NCI-H146 treated with DMSO at 0.1 percent for 48 hours (cell line): ENCODE results near the gene RNF181.
"Not testable (repeated sequence)": the region's sequence is repeated elsewhere in the genome, so short reads cannot be mapped to it uniquely, and the experiment has no call there.

Experiments used
- DNase-seq: peaks from one replicate; lab custom pipeline; 2025; ENCODE audit not compliant: unreplicated experiment; lab: John Stamatoyannopoulos, UW

RNF181 gene, protein sequence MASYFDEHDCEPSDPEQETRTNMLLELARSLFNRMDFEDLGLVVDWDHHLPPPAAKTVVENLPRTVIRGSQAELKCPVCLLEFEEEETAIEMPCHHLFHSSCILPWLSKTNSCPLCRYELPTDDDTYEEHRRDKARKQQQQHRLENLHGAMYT

GRCh38 chr2:85595301-85596025, at the start of gene RNF181:
Gene RNF181, plus strand, starts transcription at chr2:85595745. Its CDS starts 19 bp downstream, at chr2:85595764.
- DNase-seq: peak; percentile 98

DNA sequence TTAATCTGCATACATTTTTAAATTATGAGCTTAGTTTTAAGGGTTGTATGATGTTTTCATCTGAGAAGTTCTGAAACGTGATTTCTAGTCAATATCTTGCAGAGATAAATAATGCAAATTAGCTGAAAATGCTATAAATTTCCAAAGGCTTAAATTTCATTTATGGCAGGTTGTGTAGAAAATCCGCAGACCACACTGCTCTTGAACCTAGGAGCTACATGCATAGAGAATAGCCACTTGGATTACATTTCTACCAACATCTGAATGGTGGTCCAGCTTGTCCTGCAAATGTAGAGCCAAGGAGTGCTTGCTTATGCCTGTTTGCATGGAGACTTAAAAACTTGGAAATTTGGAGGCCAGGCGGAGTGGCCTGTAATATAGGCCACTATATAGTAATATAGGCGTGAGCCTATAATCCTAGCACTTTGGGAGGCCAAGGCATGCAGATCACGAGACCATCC, 49.7 kb upstream of the RNF181 start:
- no peak for DNase-seq

DNA sequence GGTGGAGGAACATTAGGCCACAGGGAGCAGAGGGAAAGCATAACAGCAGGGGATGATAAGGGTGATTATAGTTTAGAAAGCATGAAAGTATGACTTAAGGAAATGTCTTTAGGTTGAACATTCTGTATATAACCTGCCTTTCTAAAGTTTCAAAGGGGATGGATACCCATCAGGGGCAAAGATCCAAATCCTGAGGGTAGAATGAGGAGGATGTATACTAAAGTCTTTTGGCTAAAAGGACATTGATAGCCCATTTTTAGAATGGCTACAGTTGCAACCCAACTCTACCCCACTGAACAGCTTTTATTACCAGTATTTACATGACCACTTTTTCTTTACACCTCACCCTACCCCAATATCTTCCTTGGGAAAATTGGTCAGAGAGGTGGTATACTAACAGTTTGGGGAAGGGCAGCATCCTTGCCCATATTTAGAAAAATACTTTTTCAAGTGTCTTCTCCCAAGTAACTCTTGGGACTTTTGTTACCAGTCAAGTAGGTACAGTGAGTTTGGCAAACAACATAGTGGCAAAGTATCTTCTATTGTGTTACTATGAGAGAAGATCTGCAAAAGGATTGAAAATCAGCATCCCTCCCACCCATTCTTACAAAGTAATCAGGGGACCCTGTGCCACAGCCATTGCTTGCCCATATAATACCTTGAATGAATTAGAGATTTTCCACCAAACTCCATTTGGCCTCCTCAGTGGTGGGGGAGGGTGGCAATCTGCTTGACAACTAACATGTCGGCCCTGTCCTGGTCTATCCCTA, 48.3 kb upstream of the RNF181 start:
- no peak for DNase-seq

DNA sequence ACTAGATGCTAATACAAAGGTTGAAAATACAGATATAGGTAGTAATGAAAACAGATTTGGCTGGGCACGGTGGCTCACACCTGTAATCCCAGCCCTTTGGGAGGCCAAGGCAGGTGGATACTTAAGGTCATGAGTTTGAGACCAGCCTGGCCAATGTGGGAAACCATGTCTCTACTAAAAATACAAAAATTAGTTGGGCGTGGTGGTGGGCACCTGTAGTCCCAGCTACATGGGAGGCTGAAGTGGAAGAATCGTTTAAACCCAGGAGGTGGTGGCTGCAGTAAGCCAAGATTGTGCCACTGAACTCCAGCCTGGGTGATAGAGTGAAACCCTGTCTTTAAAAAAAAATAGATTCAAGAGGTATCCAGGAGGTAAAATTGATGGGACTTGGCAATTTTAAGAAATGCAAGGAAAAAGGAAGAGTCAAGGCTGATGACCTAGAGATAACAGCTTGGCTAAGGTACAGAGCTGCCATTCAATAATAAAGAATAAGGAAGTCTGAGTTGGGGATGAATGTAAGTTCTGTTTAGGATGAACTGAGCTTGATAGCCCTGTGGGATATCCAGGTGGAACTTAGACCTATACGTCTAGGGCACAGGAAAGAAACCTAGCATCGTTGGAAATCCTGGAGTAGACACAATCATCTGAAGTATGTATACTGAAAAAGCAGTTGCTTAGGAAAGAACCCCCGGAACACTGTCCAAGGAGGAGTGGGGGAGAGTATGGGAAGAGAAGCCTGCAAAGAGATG, 47.5 kb upstream of the RNF181 start:
- no peak for DNase-seq

GRCh38 chr2:85548608-85548900, 47.0 kb upstream of the RNF181 start:
- DNase-seq: no peak

DNA sequence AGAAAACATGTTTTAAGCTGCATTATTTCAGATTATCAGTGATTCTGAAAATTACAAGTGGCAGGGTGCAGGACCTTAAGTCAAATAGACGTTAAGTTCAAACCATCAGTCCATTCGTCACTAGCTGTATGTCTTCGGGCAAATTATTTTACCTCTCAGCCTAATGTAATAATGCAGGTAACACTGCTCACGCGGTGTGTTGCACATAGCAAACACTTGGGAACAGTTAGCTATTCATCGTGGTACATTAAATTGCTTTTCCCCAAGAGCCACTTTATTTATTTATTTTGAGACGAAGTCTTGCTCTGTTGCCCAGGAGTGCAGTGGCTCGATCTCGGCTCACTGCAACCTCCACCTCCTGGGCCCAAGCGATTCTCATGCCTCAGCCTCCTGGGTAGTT, 46.5 kb upstream of the RNF181 start:
- DNase-seq: no peak

GRCh38 chr2:85549826-85550225, 45.7 kb upstream of the RNF181 start:
- no peak for DNase-seq

GRCh38 chr2:85550486-85550885, 45.1 kb upstream of the RNF181 start:
- no peak for DNase-seq

DNA sequence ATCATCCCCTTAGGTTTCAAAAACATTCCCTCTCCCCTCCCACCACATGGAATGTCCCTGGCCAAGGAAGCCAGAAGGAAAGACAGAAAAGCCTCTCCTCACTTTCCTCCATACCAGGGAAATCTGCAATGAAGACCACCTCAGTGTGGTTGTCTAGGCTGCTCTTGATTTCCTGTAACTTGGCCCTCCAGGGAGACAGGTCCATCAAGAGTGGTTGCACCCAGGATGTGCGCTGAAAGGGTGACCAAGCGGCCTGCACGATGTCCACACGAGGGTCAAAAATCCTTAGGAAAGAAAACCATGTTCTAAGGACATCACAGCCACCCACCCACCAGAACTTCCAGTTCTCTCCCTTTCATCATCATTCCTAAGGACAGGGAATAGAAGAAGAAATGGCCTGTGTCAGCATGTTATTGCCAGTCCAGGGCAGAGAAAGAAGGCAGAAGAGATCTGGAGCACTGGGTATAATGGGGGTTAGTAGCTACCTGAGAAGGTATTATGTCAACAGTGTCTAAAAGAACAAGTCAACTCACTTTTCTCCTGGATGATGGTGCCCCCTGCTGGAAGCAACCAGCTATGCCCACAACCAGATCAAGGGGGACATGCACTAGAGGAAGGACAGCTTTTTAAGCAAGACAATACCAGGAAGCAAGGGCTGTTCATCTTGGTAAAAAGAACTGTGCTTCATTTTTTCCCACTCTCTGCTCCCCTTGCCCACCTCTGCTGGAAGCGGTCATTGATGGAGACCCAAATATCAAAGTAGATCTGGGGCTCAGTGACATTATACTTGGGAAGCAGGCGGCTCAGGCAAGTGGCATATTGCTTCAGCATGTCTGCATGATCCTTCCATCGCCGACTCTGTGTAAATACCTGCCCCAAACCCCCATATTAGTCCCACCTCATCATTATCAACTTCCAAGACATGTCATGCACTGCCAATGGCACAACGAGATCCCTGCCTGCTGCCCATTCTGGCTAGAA, 43.6 kb upstream of the RNF181 start:
- DNase-seq: peak; percentile 59

- DNase-seq: no peak
Observed at GRCh38 chr2:85553184-85553583, 42.4 kb upstream of the RNF181 start.

DNA sequence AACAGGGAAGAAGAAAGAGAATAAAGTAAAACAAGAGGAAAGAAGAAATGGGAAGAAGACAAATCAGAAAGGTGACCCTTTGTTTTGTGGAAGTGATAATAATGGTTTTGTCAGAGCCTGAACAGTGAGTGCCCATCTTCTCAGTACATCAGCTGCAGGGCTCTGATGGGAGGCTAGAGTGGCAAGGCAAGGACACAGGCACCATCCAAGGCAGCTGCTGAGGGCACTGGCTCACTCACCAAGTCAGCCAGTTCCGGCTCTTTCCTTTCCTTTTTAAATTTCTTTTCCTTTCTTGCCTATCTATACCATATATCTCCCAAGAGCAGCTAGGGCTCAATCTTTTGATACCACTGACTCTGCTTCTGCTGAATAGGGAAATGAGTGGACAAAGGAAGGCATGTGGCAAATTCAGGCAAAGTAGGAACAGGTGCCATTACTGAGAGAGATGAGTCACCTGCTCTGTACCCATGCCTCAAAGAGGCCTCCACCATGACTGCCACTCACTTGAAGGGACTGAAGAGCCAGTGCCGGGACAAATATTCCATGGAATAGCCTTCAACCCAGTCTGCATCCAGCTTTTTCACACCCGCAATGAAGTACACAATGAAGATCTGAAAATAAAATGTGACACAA, 40.4 kb upstream of the RNF181 start:
- no peak for DNase-seq

- DNase-seq: no peak
Observed at GRCh38 chr2:85557130-85557529, 38.4 kb upstream of the RNF181 start.

GRCh38 chr2:85558160-85558559, 37.4 kb upstream of the RNF181 start:
- DNase-seq: no peak

- DNase-seq: not testable (repeated sequence)
Observed at GRCh38 chr2:85560403-85560726, 35.2 kb upstream of the RNF181 start.

DNA sequence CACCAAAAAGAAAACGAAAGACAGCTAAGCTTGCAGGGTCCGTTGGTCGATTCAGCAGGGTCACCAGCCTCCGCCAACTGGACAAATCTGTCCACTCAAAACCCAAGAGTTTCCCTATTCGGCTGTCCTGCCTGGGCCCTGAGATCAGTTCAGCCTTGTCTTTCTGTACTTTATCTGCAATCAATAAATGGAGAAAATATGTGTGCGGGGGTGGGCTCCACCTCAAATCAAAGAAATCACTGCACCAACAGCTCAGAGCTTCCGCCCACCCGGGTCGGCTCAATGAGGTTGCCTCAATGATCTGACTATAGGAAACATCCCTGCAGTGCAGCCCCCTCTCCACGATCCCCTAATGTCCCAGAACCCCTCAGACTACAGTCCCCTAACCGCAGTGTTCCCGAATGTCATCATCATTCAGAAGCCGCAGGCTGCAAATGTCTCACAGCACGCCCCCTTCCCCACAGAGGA, 34.7 kb upstream of the RNF181 start:
- DNase-seq: no peak

GRCh38 chr2:85561280-85562212, 34.0 kb upstream of the RNF181 start, which contains the start of gene GGCX:
Gene GGCX, minus strand, starts transcription at chr2:85561493. Its CDS starts 65 bp downstream, at chr2:85561428.
- peak; percentile 89 for DNase-seq

DNA sequence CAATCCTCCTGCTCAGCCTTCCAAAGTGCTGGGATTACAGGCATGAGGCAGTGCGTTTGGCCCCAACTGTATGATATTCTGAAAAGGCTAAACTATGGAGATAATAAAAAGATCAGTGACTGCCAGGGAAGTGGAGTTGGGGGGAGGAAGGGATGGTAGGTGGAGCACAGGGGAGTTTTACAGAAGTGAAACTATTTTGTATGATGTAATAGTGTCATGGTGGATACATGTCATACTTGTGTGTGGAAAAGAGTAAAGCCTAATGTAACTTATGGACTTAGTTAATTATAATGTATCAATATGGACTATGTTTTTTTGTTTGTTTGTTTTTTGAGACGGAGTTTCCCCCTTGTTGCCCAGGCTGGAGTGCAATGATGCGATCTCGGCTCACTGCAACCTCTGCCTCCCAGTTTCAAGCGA, 31.4 kb upstream of the RNF181 start:
- DNase-seq: no peak

GRCh38 chr2:85566265-85566664, 29.3 kb upstream of the RNF181 start:
- no peak for DNase-seq

GRCh38 chr2:85575739-85576138, 19.8 kb upstream of the RNF181 start:
- no peak for DNase-seq
